Adipocyte (in vitro differentiated cells): ENCODE measurements around the gene AGPAT2.

Experiments
- DNase-seq: peaks from one replicate; pipeline ENCODE4 v3.0.0-alpha.2; 2015; ENCODE audit warnings: low read depth
- H3K27me3 ChIP-seq: replicated peaks from 2 replicates; pipeline ENCODE4 v1.7.0; 2013; ENCODE audit warnings: mild to moderate bottlenecking, low read length, moderate library complexity; ENCODE audit not compliant: control insufficient read depth, insufficient read depth
- H3K36me3 ChIP-seq: 2 replicates; pipeline ENCODE4 v1.7.0; 2013; ENCODE audit warnings: low read length, mild to moderate bottlenecking, moderate library complexity; ENCODE audit not compliant: control insufficient read depth, insufficient read depth, severe bottlenecking
- H3K4me1 ChIP-seq: 2 replicates; pipeline ENCODE4 v1.7.0; 2013; ENCODE audit warnings: mild to moderate bottlenecking, low read length, moderate library complexity; ENCODE audit not compliant: control insufficient read depth, insufficient read depth
- H3K4me3 ChIP-seq: 2 replicates; pipeline ENCODE4 v1.7.0; 2013; ENCODE audit warnings: mild to moderate bottlenecking, low read length, moderate library complexity
- H3K9ac ChIP-seq: 2 replicates; pipeline ENCODE4 v1.7.0; 2013; ENCODE audit warnings: mild to moderate bottlenecking, low read length, moderate library complexity
- H3K9me3 ChIP-seq: 2 replicates; pipeline ENCODE4 v1.7.0; 2013; ENCODE audit warnings: mild to moderate bottlenecking, low read length, moderate library complexity; ENCODE audit not compliant: control insufficient read depth

The AGPAT2 gene

GRCh38 chr9:136668983-136669790 is 18.1 kb downstream of the AGPAT2 start:
- Histone ChIP-seq H3K4me3 (no peak overlapping the region), H3K36me3 (peaks cover 14% of the 10 kb centered on the region), H3K4me1 (no peaks in the 10 kb centered on the region), H3K27me3 (peaks cover 2% of the 10 kb centered on the region), H3K9ac (no peak overlapping the region), H3K9me3 (no peaks in the 10 kb centered on the region)
- no peak for DNase-seq

GRCh38 chr9:136667940-136668760 is 19.1 kb downstream of the AGPAT2 start:
- no peak overlapping the region for H3K9ac ChIP-seq
- H3K4me3 ChIP-seq, result no peak overlapping the region
- no peaks in the 10 kb centered on the region for H3K4me1 ChIP-seq
- DNase-seq, result no peak
- H3K36me3 ChIP-seq, result peaks cover 4% of the 10 kb centered on the region
- peaks cover 12% of the 10 kb centered on the region for H3K27me3 ChIP-seq
- no peaks in the 10 kb centered on the region for H3K9me3 ChIP-seq

GRCh38 chr9:136667214-136667939 is 19.9 kb downstream of the AGPAT2 start:
- no peak overlapping the region for H3K9ac ChIP-seq
- H3K9me3 ChIP-seq, result no peaks in the 10 kb centered on the region
- no peak for DNase-seq
- peaks cover 14% of the 10 kb centered on the region for H3K27me3 ChIP-seq
- no peaks in the 10 kb centered on the region for H3K4me1 ChIP-seq
- H3K4me3 ChIP-seq, result no peak overlapping the region
- no peaks in the 10 kb centered on the region for H3K36me3 ChIP-seq

- no peak overlapping the region for H3K9ac ChIP-seq
- DNase-seq, result peak; percentile 16
- H3K27me3 ChIP-seq, result peaks cover 14% of the 10 kb centered on the region
- no peaks in the 10 kb centered on the region for H3K9me3 ChIP-seq
- H3K36me3 ChIP-seq, result no peaks in the 10 kb centered on the region
- peak overlapping the region; percentile 47 for H3K4me3 ChIP-seq
- H3K4me1 ChIP-seq, result no peaks in the 10 kb centered on the region
Measured at GRCh38 chr9:136666372-136667213, 20.7 kb downstream of the AGPAT2 start.

GRCh38 chr9:136665704-136666371 is 21.4 kb downstream of the AGPAT2 start:
- no peaks in the 10 kb centered on the region for H3K4me1 ChIP-seq
- H3K36me3 ChIP-seq, result no peaks in the 10 kb centered on the region
- peaks cover 14% of the 10 kb centered on the region for H3K27me3 ChIP-seq
- peak overlapping the region; percentile 47 for H3K4me3 ChIP-seq
- peak; percentile 62 for DNase-seq
- H3K9me3 ChIP-seq, result no peaks in the 10 kb centered on the region
- H3K9ac ChIP-seq, result no peak overlapping the region

DNA sequence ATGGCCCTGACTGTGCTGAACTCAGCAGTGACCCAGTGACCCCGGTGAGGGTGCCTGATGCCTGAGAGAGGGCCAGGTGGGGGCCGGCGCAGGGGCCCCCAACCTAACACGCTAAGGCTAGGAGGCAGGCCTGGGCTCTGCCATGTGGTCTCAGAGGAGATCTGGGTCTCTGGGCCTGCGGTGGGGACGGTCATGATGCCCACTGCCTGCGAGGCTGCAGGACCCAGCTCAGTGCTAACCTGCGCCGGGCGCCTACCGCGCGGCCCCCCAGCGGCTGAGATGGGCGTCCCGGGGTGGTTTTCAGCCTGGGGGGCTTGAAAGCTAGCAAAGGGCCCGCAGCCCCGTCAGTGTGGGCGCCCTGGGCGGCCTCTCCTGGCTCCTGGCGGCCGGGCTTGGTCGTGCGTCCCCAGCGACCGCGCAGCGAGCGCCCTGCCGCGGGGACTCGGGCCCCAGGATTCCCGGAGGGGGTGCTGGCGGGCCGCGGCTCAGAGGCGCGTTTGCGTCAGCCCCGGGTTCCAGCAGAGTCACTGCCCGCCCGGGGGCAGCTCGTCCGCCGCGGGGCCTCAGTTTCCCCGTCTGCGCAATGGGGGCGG is 22.1 kb downstream of the AGPAT2 start:
- Histone ChIP-seq H3K9ac (no peak overlapping the region), H3K36me3 (no peaks in the 10 kb centered on the region), H3K4me1 (no peaks in the 10 kb centered on the region), H3K9me3 (no peaks in the 10 kb centered on the region), H3K4me3 (no peak overlapping the region), H3K27me3 (peaks cover 14% of the 10 kb centered on the region)
- DNase-seq, result peak; percentile 62

DNA sequence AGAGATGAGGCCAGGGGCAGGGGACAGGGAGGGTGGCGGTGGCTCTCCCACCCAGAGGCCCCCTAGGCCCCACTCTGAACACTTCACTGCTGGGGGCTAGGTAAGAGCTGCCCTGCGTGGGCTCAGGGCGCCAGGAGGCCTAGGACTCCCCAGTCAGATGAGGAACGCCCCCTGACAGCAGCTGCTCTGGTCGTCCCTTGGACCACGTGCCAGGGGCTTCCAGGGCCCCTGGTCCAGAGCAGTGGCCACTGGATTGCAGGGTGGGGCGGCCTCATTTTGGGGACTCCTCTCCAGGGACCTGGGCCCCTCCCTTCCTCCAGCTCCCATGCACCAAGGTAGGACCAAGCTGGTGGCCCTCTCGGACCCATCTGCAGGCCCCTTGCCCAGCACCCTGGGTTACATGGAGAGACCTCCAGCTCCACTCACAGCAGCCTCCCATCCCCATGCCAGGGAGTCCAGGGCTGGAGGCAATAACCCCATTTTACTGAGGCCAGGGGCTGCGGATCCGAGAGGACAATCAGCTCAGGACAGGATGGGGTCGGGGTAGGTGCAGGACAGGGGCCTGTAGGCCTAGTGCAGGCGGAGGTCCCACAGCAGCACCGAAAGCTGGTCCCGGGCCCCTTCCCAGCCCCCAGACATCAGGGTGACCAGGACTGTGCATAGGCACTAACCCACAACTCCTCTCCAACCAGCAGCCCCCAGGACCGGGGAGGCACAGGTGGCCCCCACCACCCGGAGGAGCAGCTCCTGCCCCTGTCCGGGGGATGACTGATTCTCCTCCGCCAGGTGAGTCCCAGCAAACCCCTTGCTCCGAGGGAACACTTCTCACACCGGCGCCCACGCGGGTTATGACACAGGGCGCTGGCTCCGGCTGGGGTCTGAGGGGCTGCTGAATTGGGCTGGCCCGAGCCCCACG is 23.0 kb downstream of the AGPAT2 start:
- peaks cover 14% of the 10 kb centered on the region for H3K27me3 ChIP-seq
- H3K4me1 ChIP-seq, result no peaks in the 10 kb centered on the region
- no peak overlapping the region for H3K4me3 ChIP-seq
- no peaks in the 10 kb centered on the region for H3K9me3 ChIP-seq
- no peak for DNase-seq
- no peak overlapping the region for H3K9ac ChIP-seq
- no peaks in the 10 kb centered on the region for H3K36me3 ChIP-seq

- H3K27me3 ChIP-seq, result peaks cover 23% of the 10 kb centered on the region
- no peak for DNase-seq
- no peak within 1 kb of the TSS for H3K9ac ChIP-seq
- H3K9me3 ChIP-seq, result peaks cover 2% of the 10 kb centered on the region
- no peaks in the 10 kb centered on the region for H3K36me3 ChIP-seq
- H3K4me3 ChIP-seq, result no peak within 1 kb of the TSS
- H3K4me1 ChIP-seq, result no peaks in the 10 kb centered on the region
Measured at GRCh38 chr9:136662656-136663581, 24.3 kb downstream of the AGPAT2 start, which contains the start of gene EGFL7. EGFL7 (plus strand) TSS chr9:136662916; CDS start chr9:136668283, 5,367 bp downstream.

GRCh38 chr9:136662326-136662655 is 25.0 kb downstream of the AGPAT2 start:
- no peak for DNase-seq
- Histone ChIP-seq H3K4me1 (no peaks in the 10 kb centered on the region), H3K4me3 (no peak overlapping the region), H3K9me3 (peaks cover 2% of the 10 kb centered on the region), H3K9ac (no peak overlapping the region), H3K27me3 (peaks cover 28% of the 10 kb centered on the region), H3K36me3 (no peaks in the 10 kb centered on the region)
